ENCODE data around the gene JMJD1C.
A peak's percentile ranks its signal among the peaks of the same experiment; 100 is the strongest.
"Not testable (repeated sequence)": the region's sequence is repeated elsewhere in the genome, so short reads cannot be mapped to it uniquely, and the experiment has no call there.

JMJD1C gene

GRCh38 chr10:63253040-63253439, 212.7 kb downstream of the JMJD1C start:
- DNase-seq: no peak

GRCh38 chr10:63252095-63252762, 213.5 kb downstream of the JMJD1C start:
- DNase-seq: no peak

GRCh38 chr10:63250032-63250431, 215.7 kb downstream of the JMJD1C start:
- no peak for DNase-seq

GRCh38 chr10:63247771-63248170, 218.0 kb downstream of the JMJD1C start:
- DNase-seq: no peak

- DNase-seq: no peak
These were observed 219.4 kb downstream of the JMJD1C start for GRCh38 chr10:63246356-63246755.

- no peak for DNase-seq
These were observed 223.9 kb downstream of the JMJD1C start for GRCh38 chr10:63241841-63242281.

GRCh38 chr10:63240807-63241206, 225.0 kb downstream of the JMJD1C start:
- no peak for DNase-seq

- no peak for DNase-seq
These were observed 227.3 kb downstream of the JMJD1C start for GRCh38 chr10:63238501-63238900.

- DNase-seq: no peak
These were observed 228.4 kb downstream of the JMJD1C start for GRCh38 chr10:63237396-63237795.

- DNase-seq: peak; percentile 15
These were observed 229.5 kb downstream of the JMJD1C start for GRCh38 chr10:63236113-63236935.

GRCh38 chr10:63235136-63235535, 230.6 kb downstream of the JMJD1C start:
- DNase-seq: not testable (repeated sequence)

- DNase-seq: no peak
These were observed 236.6 kb downstream of the JMJD1C start for GRCh38 chr10:63229161-63229560.

GRCh38 chr10:63228237-63228636, 237.5 kb downstream of the JMJD1C start:
- no peak for DNase-seq

- no peak for DNase-seq
These were observed 238.4 kb downstream of the JMJD1C start for GRCh38 chr10:63227207-63227895.

- no peak for DNase-seq
These were observed 241.5 kb downstream of the JMJD1C start for GRCh38 chr10:63224241-63224640.

GRCh38 chr10:63221950-63222349, 243.8 kb downstream of the JMJD1C start:
- DNase-seq: no peak

GRCh38 chr10:63219749-63220148, 246.0 kb downstream of the JMJD1C start:
- DNase-seq: no peak

GRCh38 chr10:63217120-63217605, 248.6 kb downstream of the JMJD1C start:
- no peak for DNase-seq

GRCh38 chr10:63214571-63214970, 251.2 kb downstream of the JMJD1C start:
- no peak for DNase-seq

GRCh38 chr10:63213489-63213888, 252.3 kb downstream of the JMJD1C start:
- no peak for DNase-seq

GRCh38 chr10:63210611-63211196, 255.1 kb downstream of the JMJD1C start:
- no peak for DNase-seq

- DNase-seq: no peak
These were observed 256.1 kb downstream of the JMJD1C start for GRCh38 chr10:63209705-63210104.

GRCh38 chr10:63208986-63209385, 256.8 kb downstream of the JMJD1C start:
- DNase-seq: no peak

Data from T1000 (cell line).